WTC11 (cell line): ENCODE data around the gene TPP1.

Experiments used
- NR2C2 ChIP-seq: sonication (generic); formaldehyde crosslinking; IDR thresholded peaks from 2 replicates; pipeline ENCODE4 v1.8.0; 2022; ENCODE audit warnings: mild to moderate bottlenecking, missing genetic modification reagents
- TF ChIP-seq, protein P1 (sequence below): fragments of 200-600 bp; IDR thresholded peaks from 2 replicates; pipeline ENCODE4 v1.8.0; 2022; ENCODE audit warnings: antibody characterized with exemption

DNA sequence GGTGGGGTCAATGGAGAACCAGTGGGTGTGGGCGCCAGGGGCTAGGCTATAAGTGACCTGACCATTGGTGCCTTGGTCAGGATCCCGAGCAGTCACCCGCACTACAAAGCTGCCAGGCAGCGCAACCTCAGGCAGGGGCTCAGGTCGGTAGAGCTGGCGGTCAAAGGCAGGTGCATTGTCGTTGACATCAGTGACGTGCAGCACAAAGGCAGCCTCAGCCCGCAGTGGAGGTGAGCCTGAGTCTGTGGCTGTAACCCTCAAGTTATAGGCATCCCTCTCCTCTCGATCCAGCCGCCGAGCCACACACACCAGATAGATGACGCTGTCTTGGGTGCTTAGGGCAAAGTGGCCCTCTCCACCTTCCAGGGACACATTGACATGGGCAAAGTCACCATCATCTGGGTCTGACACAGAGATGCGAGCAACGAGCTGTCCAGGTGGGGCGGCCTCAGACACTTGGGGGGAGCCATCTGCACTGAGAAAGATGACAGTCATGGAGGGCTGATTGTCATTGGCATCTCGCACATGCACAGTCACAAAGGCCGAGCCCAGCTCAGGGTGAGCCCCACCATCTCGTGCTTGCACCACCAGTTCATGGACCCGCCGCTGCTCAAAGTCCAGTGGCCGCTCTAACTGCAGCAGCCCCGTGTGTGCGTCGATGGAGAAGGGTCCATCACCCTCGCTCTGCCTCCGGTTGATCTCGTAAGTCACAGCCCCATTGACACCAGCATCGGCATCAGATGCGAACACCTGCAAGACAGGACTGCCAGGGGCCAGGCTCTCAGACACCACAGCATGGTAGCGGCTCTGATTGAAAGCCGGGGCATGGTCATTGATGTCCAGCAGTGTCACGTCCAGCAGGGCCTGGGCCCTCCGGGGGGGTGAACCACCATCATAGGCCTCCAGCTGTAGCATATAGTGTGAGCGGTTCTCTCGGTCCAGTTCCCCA lies 21.1 kb upstream of the TPP1 start:
- TF ChIP-seq, protein P1, sequence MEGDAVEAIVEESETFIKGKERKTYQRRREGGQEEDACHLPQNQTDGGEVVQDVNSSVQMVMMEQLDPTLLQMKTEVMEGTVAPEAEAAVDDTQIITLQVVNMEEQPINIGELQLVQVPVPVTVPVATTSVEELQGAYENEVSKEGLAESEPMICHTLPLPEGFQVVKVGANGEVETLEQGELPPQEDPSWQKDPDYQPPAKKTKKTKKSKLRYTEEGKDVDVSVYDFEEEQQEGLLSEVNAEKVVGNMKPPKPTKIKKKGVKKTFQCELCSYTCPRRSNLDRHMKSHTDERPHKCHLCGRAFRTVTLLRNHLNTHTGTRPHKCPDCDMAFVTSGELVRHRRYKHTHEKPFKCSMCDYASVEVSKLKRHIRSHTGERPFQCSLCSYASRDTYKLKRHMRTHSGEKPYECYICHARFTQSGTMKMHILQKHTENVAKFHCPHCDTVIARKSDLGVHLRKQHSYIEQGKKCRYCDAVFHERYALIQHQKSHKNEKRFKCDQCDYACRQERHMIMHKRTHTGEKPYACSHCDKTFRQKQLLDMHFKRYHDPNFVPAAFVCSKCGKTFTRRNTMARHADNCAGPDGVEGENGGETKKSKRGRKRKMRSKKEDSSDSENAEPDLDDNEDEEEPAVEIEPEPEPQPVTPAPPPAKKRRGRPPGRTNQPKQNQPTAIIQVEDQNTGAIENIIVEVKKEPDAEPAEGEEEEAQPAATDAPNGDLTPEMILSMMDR, result no peak
- TF ChIP-seq NR2C2, result no peak
